ENCODE data around the gene SPECC1L.

The SPECC1L gene

DNA sequence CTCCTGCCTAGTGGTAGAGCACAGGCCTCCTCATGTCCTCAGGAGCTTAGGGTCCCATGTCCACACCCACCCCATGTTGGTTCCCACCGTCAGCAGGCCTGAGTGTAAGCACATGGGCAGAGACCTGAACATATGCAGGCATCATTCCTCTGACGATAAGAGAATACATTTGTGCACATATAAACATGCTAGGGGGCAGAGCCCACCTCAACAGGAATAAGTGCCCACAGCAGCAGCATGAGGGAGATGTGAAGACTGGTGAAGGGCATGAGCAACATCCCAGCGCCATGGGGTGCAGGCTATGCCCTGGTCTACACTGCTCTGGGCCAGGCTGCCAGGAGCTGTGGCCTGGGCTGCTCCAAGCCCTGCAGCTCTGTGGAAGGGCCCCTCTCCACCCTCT is 173.6 kb downstream of the SPECC1L start:
- no peak overlapping the region for H3K4me3 ChIP-seq (ENCODE audit: low read depth, low read length)
- TF ChIP-seq, protein P1, sequence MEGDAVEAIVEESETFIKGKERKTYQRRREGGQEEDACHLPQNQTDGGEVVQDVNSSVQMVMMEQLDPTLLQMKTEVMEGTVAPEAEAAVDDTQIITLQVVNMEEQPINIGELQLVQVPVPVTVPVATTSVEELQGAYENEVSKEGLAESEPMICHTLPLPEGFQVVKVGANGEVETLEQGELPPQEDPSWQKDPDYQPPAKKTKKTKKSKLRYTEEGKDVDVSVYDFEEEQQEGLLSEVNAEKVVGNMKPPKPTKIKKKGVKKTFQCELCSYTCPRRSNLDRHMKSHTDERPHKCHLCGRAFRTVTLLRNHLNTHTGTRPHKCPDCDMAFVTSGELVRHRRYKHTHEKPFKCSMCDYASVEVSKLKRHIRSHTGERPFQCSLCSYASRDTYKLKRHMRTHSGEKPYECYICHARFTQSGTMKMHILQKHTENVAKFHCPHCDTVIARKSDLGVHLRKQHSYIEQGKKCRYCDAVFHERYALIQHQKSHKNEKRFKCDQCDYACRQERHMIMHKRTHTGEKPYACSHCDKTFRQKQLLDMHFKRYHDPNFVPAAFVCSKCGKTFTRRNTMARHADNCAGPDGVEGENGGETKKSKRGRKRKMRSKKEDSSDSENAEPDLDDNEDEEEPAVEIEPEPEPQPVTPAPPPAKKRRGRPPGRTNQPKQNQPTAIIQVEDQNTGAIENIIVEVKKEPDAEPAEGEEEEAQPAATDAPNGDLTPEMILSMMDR (IDR thresholded peaks at IDR 0.05; ENCODE audit: low read depth, low read length), result no peak
- no peak for DNase-seq (ENCODE audit: low read depth, low spot score)
- in situ Hi-C loops (cut with HindIII; ENCODE audit: low sequenced_read_pairs), result no loop called here

DNA sequence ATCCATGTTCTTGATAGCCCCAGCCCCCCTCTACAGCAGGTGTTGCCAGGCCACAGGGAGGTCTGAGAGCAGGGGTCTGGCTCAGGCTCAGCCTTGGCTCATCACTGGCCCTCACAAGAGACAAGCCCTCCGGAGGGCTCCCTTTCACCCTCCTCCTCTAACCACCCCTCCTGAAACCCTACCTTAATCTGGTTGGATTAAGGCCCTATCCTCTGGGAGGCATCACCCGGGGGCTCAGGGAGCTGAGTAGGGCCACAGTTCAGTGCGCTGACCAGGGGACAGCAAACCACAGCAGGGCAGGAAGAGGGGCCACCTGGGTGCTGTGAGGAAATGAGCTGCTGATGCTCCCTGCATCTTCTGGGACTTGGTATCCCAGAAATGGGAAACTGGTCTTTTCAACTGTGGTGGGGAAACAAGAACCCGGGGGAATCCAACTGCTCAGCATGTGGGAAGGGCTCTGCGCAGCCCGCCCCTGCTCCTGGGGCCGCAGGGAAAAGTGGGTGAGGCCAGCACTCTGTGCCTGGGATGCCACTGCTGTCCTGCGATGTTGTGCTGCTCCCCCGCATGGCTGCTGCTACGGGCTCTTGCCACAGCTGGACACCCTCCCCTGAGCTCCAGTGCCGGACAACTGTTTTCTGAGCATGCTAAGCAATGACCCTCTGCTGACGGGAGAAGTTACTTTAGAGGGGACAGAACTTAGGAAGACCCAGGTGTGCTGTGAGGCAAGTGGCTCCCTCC is 174.3 kb downstream of the SPECC1L start:
- no peak for DNase-seq (ENCODE audit: low read depth, low spot score)
- H3K4me3 ChIP-seq (ENCODE audit: low read depth, low read length), result no peak overlapping the region
- in situ Hi-C loops (cut with HindIII; ENCODE audit: low sequenced_read_pairs), result no loop called here
- TF ChIP-seq, protein P1 (IDR thresholded peaks at IDR 0.05; ENCODE audit: low read depth, low read length), result no peak

DNA sequence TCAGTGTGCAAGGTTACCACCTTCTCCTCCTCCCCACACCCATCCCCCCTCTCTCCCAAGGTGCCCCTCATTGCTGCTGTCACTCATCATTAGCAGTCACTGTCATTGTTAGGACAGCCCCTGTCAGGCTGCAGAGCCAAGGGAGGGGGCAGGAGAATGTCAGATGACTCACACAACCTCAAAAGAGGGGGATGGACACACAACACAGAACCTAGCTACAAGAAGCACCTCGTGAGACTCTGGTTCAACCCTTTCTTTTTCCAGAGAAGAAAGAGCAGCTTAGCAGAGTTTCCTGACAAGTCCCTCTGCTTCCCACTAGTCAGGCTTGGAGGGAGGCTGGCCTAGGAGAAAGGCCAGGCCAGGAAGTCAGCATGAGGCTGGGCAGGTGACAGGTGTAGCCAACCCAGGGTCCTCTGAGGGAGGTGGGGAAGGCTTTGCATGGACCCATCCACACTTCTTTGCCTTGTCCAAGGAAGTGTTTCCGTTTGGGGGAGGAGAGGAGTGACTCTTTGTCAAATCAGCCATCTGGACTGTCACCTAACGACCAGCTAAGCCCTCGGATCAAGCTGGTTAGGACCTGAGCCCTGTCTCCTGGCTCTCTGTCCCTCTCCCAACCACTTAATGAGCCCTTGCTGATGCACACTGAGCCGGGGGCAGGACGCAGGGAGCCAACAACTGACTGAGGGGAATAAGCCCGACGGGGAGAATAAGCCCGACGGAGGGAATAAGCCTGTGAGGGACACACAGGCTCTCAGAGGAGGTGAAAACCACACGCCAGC is 175.0 kb downstream of the SPECC1L start:
- TF ChIP-seq, protein P1 (IDR thresholded peaks at IDR 0.05; ENCODE audit: low read depth, low read length), result no peak
- in situ Hi-C loops (cut with HindIII; ENCODE audit: low sequenced_read_pairs), result no loop called here
- no peak for DNase-seq (ENCODE audit: low read depth, low spot score)
- no peak overlapping the region for H3K4me3 ChIP-seq (ENCODE audit: low read depth, low read length)

DNA sequence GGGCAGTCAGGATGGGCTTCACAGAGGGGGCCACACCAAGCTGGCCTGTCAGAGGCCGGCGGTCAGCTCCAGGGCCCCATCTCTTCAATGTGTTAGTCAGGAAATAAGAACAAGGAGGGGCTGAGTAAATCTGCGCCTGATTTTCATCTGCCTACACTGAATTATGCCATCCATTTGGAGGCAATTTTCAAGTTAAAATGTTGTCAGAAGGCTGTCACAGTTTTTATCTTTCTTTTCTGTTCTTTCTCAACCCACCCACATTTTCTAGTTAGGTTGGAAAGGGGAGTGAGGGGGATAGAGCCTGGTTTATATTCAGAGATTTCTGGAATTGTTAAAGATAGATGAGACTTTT is 175.6 kb downstream of the SPECC1L start:
- in situ Hi-C loops (cut with HindIII; ENCODE audit: low sequenced_read_pairs), result no loop called here
- DNase-seq (ENCODE audit: low read depth, low spot score), result no peak
- H3K4me3 ChIP-seq (ENCODE audit: low read depth, low read length), result no peak overlapping the region
- TF ChIP-seq, protein P1 (IDR thresholded peaks at IDR 0.05; ENCODE audit: low read depth, low read length), result no peak

DNA sequence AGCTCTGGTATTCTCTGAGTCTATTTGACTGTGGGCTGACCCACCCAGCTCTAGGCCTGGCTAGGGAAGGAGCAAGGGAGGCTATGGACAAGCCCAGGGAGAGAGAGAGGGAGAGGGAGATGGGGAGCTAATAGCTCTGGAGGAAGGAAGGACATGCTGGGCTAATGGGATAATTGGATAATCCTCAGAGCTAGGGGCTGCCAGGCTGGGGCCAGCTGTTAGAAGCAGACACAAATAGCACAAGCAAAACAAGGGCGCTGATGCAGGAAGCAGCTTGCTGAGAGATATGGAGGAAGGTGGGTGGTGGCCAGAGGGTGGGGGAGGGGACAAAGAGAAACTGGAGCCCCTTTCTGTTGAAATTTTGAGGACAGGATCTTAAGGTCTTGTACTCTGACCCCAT is 180.0 kb downstream of the SPECC1L start:
- H3K4me3 ChIP-seq (ENCODE audit: low read depth, low read length), result no peak overlapping the region
- no peak for DNase-seq (ENCODE audit: low read depth, low spot score)
- in situ Hi-C loops (cut with HindIII; ENCODE audit: low sequenced_read_pairs), result no loop called here
- TF ChIP-seq, protein P1 (IDR thresholded peaks at IDR 0.05; ENCODE audit: low read depth, low read length), result no peak

DNA sequence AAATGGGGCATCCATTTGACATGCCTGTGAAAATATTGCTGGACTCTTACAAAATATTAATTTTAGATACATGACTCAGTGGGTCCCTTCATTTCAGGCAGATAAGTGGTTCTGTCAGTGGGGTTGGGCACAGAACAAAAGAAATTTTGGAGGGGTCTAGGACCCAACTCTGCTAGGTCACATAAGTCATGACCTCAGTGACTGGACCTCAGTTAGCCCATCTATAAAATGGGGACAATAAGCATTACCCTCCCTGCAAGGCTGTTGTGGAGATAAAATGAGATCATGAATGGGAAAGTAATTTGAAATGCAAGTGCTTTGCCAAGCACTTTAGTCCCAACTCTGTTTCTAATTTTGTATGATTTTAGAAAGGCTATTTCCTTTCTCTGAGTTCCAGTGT is 180.5 kb downstream of the SPECC1L start:
- in situ Hi-C loops (cut with HindIII; ENCODE audit: low sequenced_read_pairs), result no loop called here
- no peak overlapping the region for H3K4me3 ChIP-seq (ENCODE audit: low read depth, low read length)
- no peak for DNase-seq (ENCODE audit: low read depth, low spot score)
- TF ChIP-seq, protein P1 (IDR thresholded peaks at IDR 0.05; ENCODE audit: low read depth, low read length), result no peak

Measured in astrocyte of the spinal cord (primary cell).